DOHH2 (cell line): Measurements from ENCODE around the gene SLC38A3.

Source experiments
- H3F3A ChIP-seq: fragments of 200-600 bp; sonication (generic), shearing (Covaris generic); 2 replicates; pipeline ENCODE4 v1.6.0; 2016; ENCODE audit warnings: antibody characterized with exemption, mild to moderate bottlenecking; ENCODE audit not compliant: control insufficient read depth, insufficient read depth
- H3K27ac ChIP-seq: fragments of 200-600 bp; sonication (generic); 2 replicates; pipeline ENCODE4 v1.5.1; 2014; ENCODE audit warnings: low read depth, mild to moderate bottlenecking, low read length, moderate library complexity
- H3K27me3 ChIP-seq: fragments of 200-600 bp; sonication (generic); 2 replicates; pipeline ENCODE4 v1.6.1; 2014; ENCODE audit warnings: mild to moderate bottlenecking, low read length, mixed read lengths; ENCODE audit not compliant: control insufficient read depth
- H3K36me3 ChIP-seq: fragments of 200-600 bp; sonication (generic); 2 replicates; pipeline ENCODE4 v1.6.1; 2014; ENCODE audit warnings: mild to moderate bottlenecking, low read length, moderate library complexity, mixed read lengths; ENCODE audit not compliant: control insufficient read depth
- H3K4me1 ChIP-seq: fragments of 200-600 bp; sonication (generic); 2 replicates; pipeline ENCODE4 v1.6.1; 2014; ENCODE audit warnings: mild to moderate bottlenecking, low read length, mixed read lengths; ENCODE audit not compliant: control insufficient read depth
- H3K4me2 ChIP-seq: fragments of 200-600 bp; sonication (generic); 2 replicates; pipeline ENCODE4 v1.6.0; 2014; ENCODE audit warnings: mild to moderate bottlenecking, low read length, moderate library complexity
- H3K4me3 ChIP-seq: fragments of 200-600 bp; sonication (generic); 2 replicates; pipeline ENCODE4 v1.5.1; 2014; ENCODE audit warnings: mild to moderate bottlenecking, low read length, mixed read lengths
- H3K79me2 ChIP-seq: fragments of 200-600 bp; sonication (generic); 2 replicates; pipeline ENCODE4 v1.6.1; 2014; ENCODE audit warnings: mild to moderate bottlenecking, low read length, mixed read lengths; ENCODE audit not compliant: control insufficient read depth
- H3K9me2 ChIP-seq: fragments of 200-600 bp; sonication (generic); replicated peaks from 2 replicates; pipeline ENCODE4 v1.6.1; 2014; ENCODE audit warnings: mild to moderate bottlenecking, low read length, mixed read lengths; ENCODE audit not compliant: control insufficient read depth
- H3K9me3 ChIP-seq: fragments of 200-600 bp; sonication (generic); 2 replicates; pipeline ENCODE4 v1.6.1; 2014; ENCODE audit warnings: antibody characterized with exemption, low read length, mixed read lengths; ENCODE audit not compliant: control insufficient read depth, insufficient read depth
- H4K20me1 ChIP-seq: fragments of 200-600 bp; sonication (generic); 2 replicates; pipeline ENCODE4 v1.6.0; 2014; ENCODE audit warnings: low read depth, mild to moderate bottlenecking, antibody characterized with exemption, low read length, moderate library complexity; ENCODE audit not compliant: control insufficient read depth, insufficient read depth
- EZH2phosphoT487 ChIP-seq: fragments of 200-600 bp; sonication (generic); IDR thresholded peaks from 2 replicates; pipeline ENCODE4 v1.6.1; 2017; ENCODE audit warnings: borderline replicate concordance, mild to moderate bottlenecking, antibody characterized with exemption, low read length, moderate library complexity, mixed read lengths
- TF ChIP-seq, protein P1 (sequence below): fragments of 200-600 bp; sonication (generic); IDR thresholded peaks from one replicate; pipeline ENCODE4 v1.5.1; 2014; ENCODE audit warnings: antibody characterized with exemption, mild to moderate bottlenecking, low read depth, low read length; ENCODE audit not compliant: poor library complexity, severe bottlenecking

The SLC38A3 gene

DNA sequence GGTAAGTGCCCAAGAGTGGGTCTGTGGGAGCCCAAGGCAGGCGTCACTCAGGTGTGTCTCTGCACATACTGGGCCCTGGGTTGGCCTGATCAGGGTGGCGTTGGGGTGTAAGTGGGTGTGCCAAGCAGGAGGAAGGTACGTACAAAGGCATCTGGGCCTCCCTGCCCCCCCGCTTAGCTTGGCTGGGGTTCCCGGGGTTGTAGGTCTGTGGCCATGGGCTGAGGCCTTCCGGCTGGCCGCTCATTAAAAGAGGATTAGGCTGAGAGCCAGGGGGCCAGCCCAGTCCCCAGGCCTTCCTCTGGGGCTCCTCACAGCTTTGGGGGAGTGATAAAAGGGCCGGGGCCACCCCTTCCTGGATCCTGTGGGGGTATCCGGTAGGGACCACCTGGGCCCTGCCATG lies 36.7 kb upstream of the SLC38A3 start:
- Histone ChIP-seq H3K4me1 (no peaks in the 10 kb centered on the region), H3F3A (no peaks in the 10 kb centered on the region), H3K36me3 (no peaks in the 10 kb centered on the region), H3K27ac (no peak overlapping the region), H3K9me3 (no peaks in the 10 kb centered on the region), H4K20me1 (no peaks in the 10 kb centered on the region), H3K4me3 (no peak overlapping the region), H3K4me2 (no peak overlapping the region), H3K79me2 (no peaks in the 10 kb centered on the region), H3K9me2 (no peaks in the 10 kb centered on the region), H3K27me3 (peaks cover 6% of the 10 kb centered on the region; the same call in 1 of the 2 replicates)
- TF ChIP-seq, protein P1, sequence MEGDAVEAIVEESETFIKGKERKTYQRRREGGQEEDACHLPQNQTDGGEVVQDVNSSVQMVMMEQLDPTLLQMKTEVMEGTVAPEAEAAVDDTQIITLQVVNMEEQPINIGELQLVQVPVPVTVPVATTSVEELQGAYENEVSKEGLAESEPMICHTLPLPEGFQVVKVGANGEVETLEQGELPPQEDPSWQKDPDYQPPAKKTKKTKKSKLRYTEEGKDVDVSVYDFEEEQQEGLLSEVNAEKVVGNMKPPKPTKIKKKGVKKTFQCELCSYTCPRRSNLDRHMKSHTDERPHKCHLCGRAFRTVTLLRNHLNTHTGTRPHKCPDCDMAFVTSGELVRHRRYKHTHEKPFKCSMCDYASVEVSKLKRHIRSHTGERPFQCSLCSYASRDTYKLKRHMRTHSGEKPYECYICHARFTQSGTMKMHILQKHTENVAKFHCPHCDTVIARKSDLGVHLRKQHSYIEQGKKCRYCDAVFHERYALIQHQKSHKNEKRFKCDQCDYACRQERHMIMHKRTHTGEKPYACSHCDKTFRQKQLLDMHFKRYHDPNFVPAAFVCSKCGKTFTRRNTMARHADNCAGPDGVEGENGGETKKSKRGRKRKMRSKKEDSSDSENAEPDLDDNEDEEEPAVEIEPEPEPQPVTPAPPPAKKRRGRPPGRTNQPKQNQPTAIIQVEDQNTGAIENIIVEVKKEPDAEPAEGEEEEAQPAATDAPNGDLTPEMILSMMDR = no peak
- no peak for TF ChIP-seq EZH2phosphoT487

GRCh38 chr3:50168791-50169190 lies 36.3 kb upstream of the SLC38A3 start:
- Histone ChIP-seq H3F3A (no peaks in the 10 kb centered on the region), H3K79me2 (no peaks in the 10 kb centered on the region), H3K9me2 (no peaks in the 10 kb centered on the region), H3K9me3 (no peaks in the 10 kb centered on the region), H3K4me1 (0 out of 2 replicates have a peak, but pooled peaks cover 2% of the 10 kb centered on the region), H3K27ac (no peak overlapping the region), H3K4me3 (no peak overlapping the region), H4K20me1 (no peaks in the 10 kb centered on the region), H3K4me2 (no peak overlapping the region), H3K36me3 (no peaks in the 10 kb centered on the region), H3K27me3 (peaks cover 6% of the 10 kb centered on the region; the same call in 1 of the 2 replicates)
- no peak for TF ChIP-seq EZH2phosphoT487

- Histone ChIP-seq H3F3A (no peaks in the 10 kb centered on the region), H3K27ac (no peak overlapping the region), H3K9me2 (no peaks in the 10 kb centered on the region), H3K27me3 (peaks cover 6% of the 10 kb centered on the region; the same call in 1 of the 2 replicates), H3K4me1 (0 out of 2 replicates have a peak, but pooled peaks cover 3% of the 10 kb centered on the region), H3K36me3 (no peaks in the 10 kb centered on the region), H3K79me2 (no peaks in the 10 kb centered on the region), H3K4me2 (no peak overlapping the region), H4K20me1 (no peaks in the 10 kb centered on the region), H3K9me3 (no peaks in the 10 kb centered on the region), H3K4me3 (no peak overlapping the region)
- no peak for TF ChIP-seq EZH2phosphoT487
- TF ChIP-seq, protein P1 = no peak
These were observed 35.7 kb upstream of the SLC38A3 start for GRCh38 chr3:50169232-50169832.

DNA sequence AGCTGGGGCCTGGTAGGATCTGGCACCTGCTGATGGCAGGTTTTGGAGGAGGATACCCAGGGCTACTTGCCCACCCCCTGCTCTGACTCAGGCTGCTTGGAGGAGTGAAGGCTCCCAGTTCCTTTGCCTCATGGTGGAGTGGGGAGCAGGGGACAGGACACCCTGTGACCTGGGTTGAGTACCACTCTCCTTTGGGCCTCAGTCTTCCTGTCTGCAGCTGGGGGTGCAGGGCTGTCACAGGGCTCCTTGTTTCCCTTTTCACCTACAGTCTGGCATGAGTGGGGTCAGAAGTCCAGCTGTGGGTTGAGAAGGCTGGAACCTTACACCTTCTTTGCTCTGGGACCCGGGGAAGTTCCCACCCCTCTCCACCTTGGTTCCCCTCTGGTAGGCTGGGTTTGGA lies 35.2 kb upstream of the SLC38A3 start:
- Histone ChIP-seq H3K27ac (no peak overlapping the region), H3K9me2 (no peaks in the 10 kb centered on the region), H3K27me3 (peaks cover 1% of the 10 kb centered on the region; the same call in 1 of the 2 replicates), H3K4me3 (no peak overlapping the region), H3K9me3 (no peaks in the 10 kb centered on the region), H3K4me2 (no peak overlapping the region), H3K79me2 (no peaks in the 10 kb centered on the region), H4K20me1 (no peaks in the 10 kb centered on the region), H3K4me1 (0 out of 2 replicates have a peak, but pooled peaks cover 3% of the 10 kb centered on the region), H3F3A (no peaks in the 10 kb centered on the region), H3K36me3 (no peaks in the 10 kb centered on the region)
- TF ChIP-seq, protein P1 = no peak
- TF ChIP-seq EZH2phosphoT487 = no peak
